KMS-11 (cell line): ENCODE data around the gene EGF.

Experiments used
- H2AFZ ChIP-seq: fragments of 200-600 bp; sonication (generic); 2 replicates; pipeline ENCODE4 v1.6.1; 2016; ENCODE audit warnings: antibody characterized with exemption, mixed run types, low read depth
- H3K27ac ChIP-seq: fragments of 200-600 bp; sonication (generic); 2 replicates; pipeline ENCODE4 v1.6.1; 2016; ENCODE audit warnings: mild to moderate bottlenecking, mixed run types
- H3K27me3 ChIP-seq: fragments of 200-600 bp; sonication (generic); 2 replicates; pipeline ENCODE4 v1.6.1; 2017; ENCODE audit warnings: mild to moderate bottlenecking, low read depth, mixed run types, moderate library complexity; ENCODE audit not compliant: insufficient read depth
- H3K36me3 ChIP-seq: fragments of 200-600 bp; sonication (generic); 2 replicates; pipeline ENCODE4 v1.6.1; 2017; ENCODE audit warnings: mild to moderate bottlenecking, mixed run types; ENCODE audit not compliant: insufficient read depth
- H3K4me1 ChIP-seq: fragments of 200-600 bp; sonication (generic); 2 replicates; pipeline ENCODE4 v1.6.1; 2016; ENCODE audit warnings: mild to moderate bottlenecking, low read depth, mixed run types; ENCODE audit not compliant: poor library complexity, severe bottlenecking
- H3K4me2 ChIP-seq: fragments of 200-600 bp; sonication (generic); 2 replicates; pipeline ENCODE4 v1.7.0; 2016; ENCODE audit warnings: mild to moderate bottlenecking, mixed run types
- H3K4me3 ChIP-seq: fragments of 200-600 bp; sonication (generic); IDR thresholded peaks from 2 replicates; pipeline ENCODE4 v1.6.1; 2017; ENCODE audit warnings: low read depth, low read length, mixed read lengths; ENCODE audit not compliant: insufficient read depth
- H3K79me2 ChIP-seq: fragments of 200-600 bp; sonication (generic); 2 replicates; pipeline ENCODE4 v1.6.1; 2016; ENCODE audit warnings: low read depth, mixed run types; ENCODE audit not compliant: insufficient read depth
- H3K9ac ChIP-seq: fragments of 200-600 bp; sonication (generic); 2 replicates; pipeline ENCODE4 v1.6.1; 2016; ENCODE audit warnings: mild to moderate bottlenecking, mixed run types
- H4K20me1 ChIP-seq: fragments of 200-600 bp; sonication (generic); 2 replicates; pipeline ENCODE4 v1.6.1; 2016; ENCODE audit warnings: mild to moderate bottlenecking, mixed run types; ENCODE audit not compliant: insufficient read depth
- TF ChIP-seq, protein P1 (sequence below): fragments of 200-600 bp; sonication (generic); conservative IDR thresholded peaks from 2 replicates; pipeline ENCODE4 v1.6.1; 2017; ENCODE audit warnings: low read depth, mild to moderate bottlenecking, antibody characterized with exemption, low read length, moderate library complexity, mixed read lengths

Gene EGF

DNA sequence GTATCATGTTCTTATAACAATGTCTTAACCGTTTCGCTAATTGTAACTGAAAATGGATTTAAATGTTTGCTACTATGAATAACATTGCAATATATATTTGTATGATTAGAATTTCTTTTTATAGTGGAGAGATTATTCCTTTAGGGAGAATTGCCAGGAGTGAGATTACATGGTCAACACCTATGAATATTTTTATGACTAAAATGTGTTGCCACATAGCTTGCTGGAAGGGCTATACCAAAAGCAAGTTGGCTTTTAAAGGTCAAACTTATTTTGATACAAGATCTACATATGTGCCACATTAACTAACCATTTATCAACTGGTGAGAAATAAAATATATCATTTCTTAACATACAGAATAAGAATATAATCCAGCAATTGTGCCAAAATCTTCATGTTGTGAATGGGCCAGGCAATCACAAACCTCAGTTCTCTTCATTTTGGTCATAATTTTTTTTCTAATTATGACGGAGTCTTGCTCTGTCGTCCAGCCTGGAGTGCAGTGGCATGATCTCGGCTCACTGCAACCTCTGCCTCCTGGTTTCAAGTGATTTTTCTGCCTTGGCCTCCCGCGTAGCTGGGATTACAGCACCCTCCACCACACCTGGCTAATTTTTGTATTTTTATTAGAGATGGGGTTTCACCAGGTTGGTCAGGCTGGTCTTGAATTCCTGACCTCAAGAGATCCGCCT lies 10.0 kb upstream of the EGF start:
- Histone ChIP-seq H3K27me3 (no peaks in the 10 kb centered on the region), H3K4me3 (no peak overlapping the region), H3K36me3 (no peaks in the 10 kb centered on the region), H3K9ac (no peak overlapping the region), H3K4me2 (no peak overlapping the region), H3K4me1 (no peaks in the 10 kb centered on the region), H3K27ac (no peak overlapping the region), H2AFZ (no peak overlapping the region), H4K20me1 (no peaks in the 10 kb centered on the region), H3K79me2 (no peaks in the 10 kb centered on the region)
- TF ChIP-seq, protein P1, sequence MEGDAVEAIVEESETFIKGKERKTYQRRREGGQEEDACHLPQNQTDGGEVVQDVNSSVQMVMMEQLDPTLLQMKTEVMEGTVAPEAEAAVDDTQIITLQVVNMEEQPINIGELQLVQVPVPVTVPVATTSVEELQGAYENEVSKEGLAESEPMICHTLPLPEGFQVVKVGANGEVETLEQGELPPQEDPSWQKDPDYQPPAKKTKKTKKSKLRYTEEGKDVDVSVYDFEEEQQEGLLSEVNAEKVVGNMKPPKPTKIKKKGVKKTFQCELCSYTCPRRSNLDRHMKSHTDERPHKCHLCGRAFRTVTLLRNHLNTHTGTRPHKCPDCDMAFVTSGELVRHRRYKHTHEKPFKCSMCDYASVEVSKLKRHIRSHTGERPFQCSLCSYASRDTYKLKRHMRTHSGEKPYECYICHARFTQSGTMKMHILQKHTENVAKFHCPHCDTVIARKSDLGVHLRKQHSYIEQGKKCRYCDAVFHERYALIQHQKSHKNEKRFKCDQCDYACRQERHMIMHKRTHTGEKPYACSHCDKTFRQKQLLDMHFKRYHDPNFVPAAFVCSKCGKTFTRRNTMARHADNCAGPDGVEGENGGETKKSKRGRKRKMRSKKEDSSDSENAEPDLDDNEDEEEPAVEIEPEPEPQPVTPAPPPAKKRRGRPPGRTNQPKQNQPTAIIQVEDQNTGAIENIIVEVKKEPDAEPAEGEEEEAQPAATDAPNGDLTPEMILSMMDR, result no peak

DNA sequence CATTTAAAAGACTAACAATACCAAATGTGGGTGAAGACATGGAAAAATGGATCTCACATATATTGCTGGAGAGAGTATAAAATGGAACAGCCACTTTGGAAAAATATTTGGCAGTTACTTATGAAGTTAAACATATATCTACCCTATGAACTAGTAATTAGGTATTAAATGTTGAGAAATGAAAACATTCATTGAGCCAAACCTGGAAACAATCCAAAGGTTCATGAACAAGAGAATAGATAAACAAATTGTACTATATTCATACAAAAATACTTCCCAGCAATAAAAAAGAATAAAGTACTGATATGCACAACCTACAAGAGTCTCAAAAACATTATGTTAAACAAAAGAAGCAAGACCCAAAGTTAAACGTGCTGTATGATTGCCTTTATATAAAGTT lies 4.0 kb upstream of the EGF start:
- TF ChIP-seq, protein P1, result no peak
- H3K27me3 ChIP-seq, result no peaks in the 10 kb centered on the region
- H4K20me1 ChIP-seq, result no peaks in the 10 kb centered on the region
- no peak overlapping the region for H3K9ac ChIP-seq
- no peak overlapping the region for H3K27ac ChIP-seq
- H3K4me2 ChIP-seq, result no peak overlapping the region
- H3K4me3 ChIP-seq, result no peak overlapping the region
- peaks cover 6% of the 10 kb centered on the region for H3K4me1 ChIP-seq
- H2AFZ ChIP-seq, result no peak overlapping the region
- H3K36me3 ChIP-seq, result no peaks in the 10 kb centered on the region
- no peaks in the 10 kb centered on the region for H3K79me2 ChIP-seq

DNA sequence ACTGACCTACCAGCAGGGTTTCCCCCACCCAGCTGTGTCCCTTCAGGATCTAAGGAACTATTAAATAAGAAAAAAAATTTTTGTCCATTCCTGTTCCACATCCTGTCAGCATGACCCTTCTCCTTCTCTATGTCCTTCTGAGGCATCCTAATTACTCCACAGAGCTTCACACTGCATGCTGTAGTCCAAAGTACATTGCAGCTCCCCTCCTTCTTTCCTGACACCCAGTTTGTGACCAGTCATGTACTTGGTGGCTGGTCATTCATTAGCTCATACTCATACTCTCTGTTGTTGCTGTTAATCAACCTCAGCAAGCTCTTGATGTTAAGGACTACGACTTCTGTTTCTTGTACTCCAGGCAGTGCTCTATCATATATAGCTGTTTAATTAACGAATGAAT lies 2.4 kb upstream of the EGF start:
- no peak overlapping the region for H3K9ac ChIP-seq
- no peak overlapping the region for H3K27ac ChIP-seq
- H3K4me2 ChIP-seq, result no peak overlapping the region
- H3K4me1 ChIP-seq, result peaks cover 10% of the 10 kb centered on the region
- H2AFZ ChIP-seq, result no peak overlapping the region
- no peaks in the 10 kb centered on the region for H3K27me3 ChIP-seq
- TF ChIP-seq, protein P1, result no peak
- no peaks in the 10 kb centered on the region for H3K36me3 ChIP-seq
- H3K4me3 ChIP-seq, result no peak overlapping the region
- no peaks in the 10 kb centered on the region for H3K79me2 ChIP-seq
- no peaks in the 10 kb centered on the region for H4K20me1 ChIP-seq

DNA sequence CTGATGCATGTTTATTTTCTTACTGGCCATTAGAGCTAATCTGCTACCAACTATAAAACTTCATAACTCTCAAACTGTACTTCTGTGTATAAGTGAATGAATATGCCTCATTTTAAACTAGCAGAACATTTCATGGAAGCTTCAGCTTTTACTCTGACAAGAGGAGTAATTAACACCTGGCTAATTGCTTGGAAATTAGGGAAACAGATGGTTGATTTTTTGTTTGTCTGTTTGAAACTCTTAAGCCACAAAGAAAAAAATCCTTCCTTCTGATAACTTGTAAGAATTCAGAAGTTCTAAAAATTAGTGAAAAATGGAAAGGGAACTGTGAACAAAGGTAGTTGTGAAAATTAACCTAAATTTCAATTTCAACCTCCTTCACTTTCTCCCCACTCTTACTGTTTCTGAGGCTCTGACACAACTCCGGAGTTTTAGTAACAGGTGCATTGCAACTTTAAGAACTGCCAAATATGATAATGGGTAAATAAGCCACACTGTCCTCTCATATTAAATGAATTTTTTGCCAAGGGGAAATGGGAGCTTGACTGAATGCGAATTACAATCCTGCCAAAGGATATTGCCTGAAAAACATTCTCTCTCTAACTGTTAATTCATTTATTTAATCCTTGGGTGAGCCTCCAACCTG lies 1.0 kb downstream of the EGF start:
- Histone ChIP-seq H2AFZ (no peak overlapping the region), H3K27ac (no peak overlapping the region), H3K9ac (no peak overlapping the region), H3K4me1 (peaks cover 30% of the 10 kb centered on the region), H3K36me3 (no peaks in the 10 kb centered on the region), H4K20me1 (no peaks in the 10 kb centered on the region), H3K27me3 (no peaks in the 10 kb centered on the region), H3K4me2 (no peak overlapping the region), H3K79me2 (no peaks in the 10 kb centered on the region), H3K4me3 (no peak overlapping the region)
- TF ChIP-seq, protein P1, result no peak
